Ishikawa (cell line): ENCODE results near the gene PRMT7.

Experiments
- CEBPB ChIP-seq: IDR thresholded peaks from 2 replicates; pipeline ENCODE4 v1.6.1; 2012
- CREB1 ChIP-seq: IDR thresholded peaks from 2 replicates; pipeline ENCODE4 v1.6.1; 2012; ENCODE audit warnings: low read depth
- EGR1 ChIP-seq: IDR thresholded peaks from 2 replicates; pipeline ENCODE4 v1.6.1; 2012
- EP300 ChIP-seq: IDR thresholded peaks from 2 replicates; pipeline ENCODE4 v1.6.1; 2012; ENCODE audit warnings: borderline replicate concordance
- FOXM1 ChIP-seq: IDR thresholded peaks from 2 replicates; pipeline ENCODE4 v1.6.1; 2012; ENCODE audit warnings: low read depth, borderline replicate concordance
- NFIC ChIP-seq: IDR thresholded peaks from 2 replicates; pipeline ENCODE4 v1.6.1; 2012
- RAD21 ChIP-seq: IDR thresholded peaks from 2 replicates; pipeline ENCODE4 v1.6.1; 2012; ENCODE audit warnings: low read depth
- TAF1 ChIP-seq: IDR thresholded peaks from 2 replicates; pipeline ENCODE4 v1.6.1; 2012; ENCODE audit warnings: low read depth, mild to moderate bottlenecking
- TCF12 ChIP-seq: IDR thresholded peaks from 2 replicates; pipeline ENCODE4 v1.6.1; 2012; ENCODE audit warnings: low read depth
- TEAD4 ChIP-seq: IDR thresholded peaks from 2 replicates; pipeline ENCODE4 v1.6.1; 2012
- YY1 ChIP-seq: IDR thresholded peaks from 2 replicates; pipeline ENCODE4 v1.6.1; 2012; ENCODE audit warnings: low read depth
- ZBTB7A ChIP-seq: IDR thresholded peaks from 2 replicates; pipeline ENCODE4 v1.6.1; 2012; ENCODE audit warnings: low read depth
- TF ChIP-seq, protein P1 (sequence below): IDR thresholded peaks from 2 replicates; pipeline ENCODE4 v1.6.1; 2012
- TF ChIP-seq, protein P2 (sequence below): IDR thresholded peaks from 2 replicates; pipeline ENCODE4 v1.6.1; 2012; ENCODE audit warnings: low read depth, mild to moderate bottlenecking
- TF ChIP-seq, protein P3 (sequence below): IDR thresholded peaks from 2 replicates; pipeline ENCODE4 v1.6.1; 2012

PRMT7 gene

DNA sequence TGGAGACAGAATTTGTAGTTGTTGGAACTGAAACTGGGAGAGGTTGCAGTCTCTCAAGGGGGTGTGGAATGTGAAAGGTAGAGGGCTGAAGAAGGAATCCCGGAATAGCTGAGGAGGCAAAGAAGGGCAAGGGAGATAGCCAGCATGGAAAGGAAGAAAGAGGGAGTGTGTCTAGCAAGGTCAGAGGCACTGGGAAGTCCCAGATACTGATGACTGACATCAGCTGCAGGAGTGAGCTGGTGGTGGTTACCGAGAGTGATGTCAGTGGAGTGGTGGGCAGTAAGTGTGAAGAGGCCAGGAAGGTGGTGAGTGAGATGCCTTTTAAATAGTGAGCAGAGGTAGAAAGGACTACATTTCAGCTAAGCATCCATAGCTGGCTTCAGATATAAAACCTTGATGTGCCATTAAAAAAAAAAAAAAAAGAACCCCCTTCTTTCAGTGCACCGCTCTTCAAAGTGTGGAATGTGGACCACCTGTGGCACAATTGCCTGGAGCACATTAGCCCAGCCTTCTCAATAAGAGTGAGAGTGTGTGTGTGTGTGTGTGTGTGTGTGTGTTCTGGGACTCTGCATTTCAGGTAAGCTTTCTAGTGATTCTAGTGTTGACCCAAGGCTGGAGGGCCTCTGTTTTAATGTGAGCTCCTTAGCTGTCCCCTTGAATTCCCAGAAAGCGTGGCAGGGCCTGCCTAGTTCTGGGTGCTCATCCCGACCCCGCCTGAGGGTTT, 8.5 kb downstream of the PRMT7 start:
- no peak for TF ChIP-seq TEAD4
- TF ChIP-seq, protein P1, sequence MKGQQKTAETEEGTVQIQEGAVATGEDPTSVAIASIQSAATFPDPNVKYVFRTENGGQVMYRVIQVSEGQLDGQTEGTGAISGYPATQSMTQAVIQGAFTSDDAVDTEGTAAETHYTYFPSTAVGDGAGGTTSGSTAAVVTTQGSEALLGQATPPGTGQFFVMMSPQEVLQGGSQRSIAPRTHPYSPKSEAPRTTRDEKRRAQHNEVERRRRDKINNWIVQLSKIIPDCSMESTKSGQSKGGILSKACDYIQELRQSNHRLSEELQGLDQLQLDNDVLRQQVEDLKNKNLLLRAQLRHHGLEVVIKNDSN: no peak
- TF ChIP-seq, protein P2, sequence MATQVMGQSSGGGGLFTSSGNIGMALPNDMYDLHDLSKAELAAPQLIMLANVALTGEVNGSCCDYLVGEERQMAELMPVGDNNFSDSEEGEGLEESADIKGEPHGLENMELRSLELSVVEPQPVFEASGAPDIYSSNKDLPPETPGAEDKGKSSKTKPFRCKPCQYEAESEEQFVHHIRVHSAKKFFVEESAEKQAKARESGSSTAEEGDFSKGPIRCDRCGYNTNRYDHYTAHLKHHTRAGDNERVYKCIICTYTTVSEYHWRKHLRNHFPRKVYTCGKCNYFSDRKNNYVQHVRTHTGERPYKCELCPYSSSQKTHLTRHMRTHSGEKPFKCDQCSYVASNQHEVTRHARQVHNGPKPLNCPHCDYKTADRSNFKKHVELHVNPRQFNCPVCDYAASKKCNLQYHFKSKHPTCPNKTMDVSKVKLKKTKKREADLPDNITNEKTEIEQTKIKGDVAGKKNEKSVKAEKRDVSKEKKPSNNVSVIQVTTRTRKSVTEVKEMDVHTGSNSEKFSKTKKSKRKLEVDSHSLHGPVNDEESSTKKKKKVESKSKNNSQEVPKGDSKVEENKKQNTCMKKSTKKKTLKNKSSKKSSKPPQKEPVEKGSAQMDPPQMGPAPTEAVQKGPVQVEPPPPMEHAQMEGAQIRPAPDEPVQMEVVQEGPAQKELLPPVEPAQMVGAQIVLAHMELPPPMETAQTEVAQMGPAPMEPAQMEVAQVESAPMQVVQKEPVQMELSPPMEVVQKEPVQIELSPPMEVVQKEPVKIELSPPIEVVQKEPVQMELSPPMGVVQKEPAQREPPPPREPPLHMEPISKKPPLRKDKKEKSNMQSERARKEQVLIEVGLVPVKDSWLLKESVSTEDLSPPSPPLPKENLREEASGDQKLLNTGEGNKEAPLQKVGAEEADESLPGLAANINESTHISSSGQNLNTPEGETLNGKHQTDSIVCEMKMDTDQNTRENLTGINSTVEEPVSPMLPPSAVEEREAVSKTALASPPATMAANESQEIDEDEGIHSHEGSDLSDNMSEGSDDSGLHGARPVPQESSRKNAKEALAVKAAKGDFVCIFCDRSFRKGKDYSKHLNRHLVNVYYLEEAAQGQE: no peak
- TF ChIP-seq RAD21: no peak
- TF ChIP-seq TCF12: no peak
- TF ChIP-seq TAF1: no peak
- TF ChIP-seq FOXM1: no peak
- TF ChIP-seq EP300: no peak
- TF ChIP-seq CEBPB: no peak
- TF ChIP-seq ZBTB7A: no peak
- no peak for TF ChIP-seq NFIC
- TF ChIP-seq EGR1: no peak
- TF ChIP-seq YY1: no peak
- TF ChIP-seq, protein P3, sequence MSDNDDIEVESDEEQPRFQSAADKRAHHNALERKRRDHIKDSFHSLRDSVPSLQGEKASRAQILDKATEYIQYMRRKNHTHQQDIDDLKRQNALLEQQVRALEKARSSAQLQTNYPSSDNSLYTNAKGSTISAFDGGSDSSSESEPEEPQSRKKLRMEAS: no peak

DNA sequence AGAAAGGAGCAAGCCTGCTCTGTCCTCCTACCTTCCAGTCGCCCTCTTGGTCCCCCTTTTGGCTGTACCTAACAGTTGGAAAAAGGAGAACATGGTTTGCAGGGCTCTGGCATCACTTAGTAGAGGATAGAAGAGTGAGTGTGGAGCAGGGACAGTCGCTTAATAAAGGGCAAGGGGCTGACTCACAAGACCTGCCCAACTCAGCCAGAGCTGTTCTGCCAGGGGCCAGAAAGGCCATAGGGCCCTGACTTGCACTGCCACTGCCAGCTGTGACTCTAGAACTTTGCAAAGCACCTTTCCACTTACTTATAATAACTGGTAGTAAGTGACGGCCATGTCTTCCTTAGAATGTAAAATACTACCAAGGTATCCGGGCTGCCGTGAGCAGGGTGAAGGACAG, 13.5 kb downstream of the PRMT7 start:
- TF ChIP-seq CEBPB (no peak), TCF12 (no peak), ZBTB7A (no peak), FOXM1 (no peak), CREB1 (no peak), NFIC (no peak), TEAD4 (no peak), RAD21 (no peak), YY1 (no peak), EGR1 (no peak), EP300 (no peak), TAF1 (no peak)
- TF ChIP-seq, protein P2: no peak
- TF ChIP-seq, protein P3: no peak
- TF ChIP-seq, protein P1: no peak

DNA sequence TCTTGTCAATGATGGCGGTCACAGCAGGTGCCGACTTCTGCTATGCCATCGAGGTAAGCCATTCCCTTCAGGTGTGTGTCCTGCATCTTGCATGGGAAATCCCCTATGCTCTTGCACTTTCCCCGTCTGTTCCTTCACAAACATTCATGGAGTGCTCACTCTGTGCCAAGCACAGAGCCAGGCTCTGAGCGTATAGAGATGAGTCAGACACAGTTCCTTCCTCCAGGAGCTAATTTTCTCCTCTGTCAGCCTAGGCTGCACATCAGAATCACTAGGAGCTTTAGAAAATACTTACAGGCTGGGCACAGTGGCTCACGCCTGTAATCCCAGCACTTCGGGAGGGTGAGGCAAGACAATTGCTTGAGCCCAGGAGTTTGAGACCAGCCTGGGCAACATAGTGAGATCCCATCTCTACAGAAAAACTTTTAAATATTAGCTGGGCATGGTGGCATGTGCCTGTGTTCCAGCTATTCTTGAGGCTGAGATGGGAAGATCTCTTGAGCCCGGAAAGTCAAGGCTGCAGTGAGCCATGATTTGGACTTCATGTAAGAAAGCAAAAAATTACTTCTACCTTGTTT, 14.1 kb downstream of the PRMT7 start:
- TF ChIP-seq ZBTB7A (no peak), EGR1 (no peak), EP300 (no peak), CEBPB (no peak), NFIC (no peak), CREB1 (no peak), RAD21 (no peak), TCF12 (no peak), FOXM1 (no peak), TAF1 (no peak), YY1 (no peak), TEAD4 (no peak)
- TF ChIP-seq, protein P2: no peak
- TF ChIP-seq, protein P3: no peak
- TF ChIP-seq, protein P1: no peak
